Omental fat pad (tissue), 4 donors: ENCODE data around the gene INIP. TPM values are rescaled to one million over a fixed set of nuclear protein-coding genes. Genes with fewer than 3 reads are reported as not detected.

Experiments used
- ATAC-seq: fragments of 150-250 bp; one replicate; pipeline ENCODE4 v1.9.1; 2016; ENCODE audit warnings: mild to moderate bottlenecking, moderate library complexity; ENCODE audit not compliant: low FRiP score
- DNase-seq: peaks from one replicate; pipeline ENCODE4 v3.0.0-alpha.2; 2019; ENCODE audit warnings: low spot score
- total RNA-seq, 4 donors: library from RNA; depleted of rRNA; stranded (reverse); fragments of >200 nt; gene quantifications; one replicate each; pipeline ENCODE4 v1.1.0, GENCODE V29; 2016
- TF ChIP-seq, protein P1 (sequence below), 3 donors: fragments of 450-650 bp; IDR thresholded peaks; one replicate each; pipeline ENCODE4 v1.5.1; 2016 to 2017; ENCODE audit warnings: antibody characterized with exemption in 3 of 3, mild to moderate bottlenecking in 3 of 3, moderate library complexity in 2 of 3

INIP gene
- total RNA-seq, 4 donors from 2014 or later: 11.2 to 16.1 (median 13.6) TPM

DNA sequence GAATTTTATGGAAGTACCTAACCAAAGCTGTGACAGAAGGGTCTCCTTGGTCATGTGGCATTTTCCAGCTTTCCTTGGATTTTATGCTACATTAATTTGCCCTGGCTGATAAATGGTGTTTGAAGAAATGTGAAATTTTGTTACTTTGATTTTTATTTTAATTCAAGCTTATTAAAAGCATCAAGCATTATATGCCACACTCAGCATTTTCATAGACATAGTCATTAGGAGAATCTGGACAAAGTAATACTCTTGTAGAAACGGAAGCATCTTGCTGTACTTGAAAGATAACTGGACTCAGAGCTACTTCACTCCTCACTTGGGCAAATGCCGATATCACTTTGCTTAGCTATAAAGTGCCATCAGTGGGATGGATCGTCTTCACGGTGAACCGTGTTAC, 54.2 kb downstream of the INIP start:
- TF ChIP-seq, protein P1, sequence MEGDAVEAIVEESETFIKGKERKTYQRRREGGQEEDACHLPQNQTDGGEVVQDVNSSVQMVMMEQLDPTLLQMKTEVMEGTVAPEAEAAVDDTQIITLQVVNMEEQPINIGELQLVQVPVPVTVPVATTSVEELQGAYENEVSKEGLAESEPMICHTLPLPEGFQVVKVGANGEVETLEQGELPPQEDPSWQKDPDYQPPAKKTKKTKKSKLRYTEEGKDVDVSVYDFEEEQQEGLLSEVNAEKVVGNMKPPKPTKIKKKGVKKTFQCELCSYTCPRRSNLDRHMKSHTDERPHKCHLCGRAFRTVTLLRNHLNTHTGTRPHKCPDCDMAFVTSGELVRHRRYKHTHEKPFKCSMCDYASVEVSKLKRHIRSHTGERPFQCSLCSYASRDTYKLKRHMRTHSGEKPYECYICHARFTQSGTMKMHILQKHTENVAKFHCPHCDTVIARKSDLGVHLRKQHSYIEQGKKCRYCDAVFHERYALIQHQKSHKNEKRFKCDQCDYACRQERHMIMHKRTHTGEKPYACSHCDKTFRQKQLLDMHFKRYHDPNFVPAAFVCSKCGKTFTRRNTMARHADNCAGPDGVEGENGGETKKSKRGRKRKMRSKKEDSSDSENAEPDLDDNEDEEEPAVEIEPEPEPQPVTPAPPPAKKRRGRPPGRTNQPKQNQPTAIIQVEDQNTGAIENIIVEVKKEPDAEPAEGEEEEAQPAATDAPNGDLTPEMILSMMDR (IDR thresholded peaks at IDR 0.05): no peak
- no peak for DNase-seq
- ATAC-seq: no peak

DNA sequence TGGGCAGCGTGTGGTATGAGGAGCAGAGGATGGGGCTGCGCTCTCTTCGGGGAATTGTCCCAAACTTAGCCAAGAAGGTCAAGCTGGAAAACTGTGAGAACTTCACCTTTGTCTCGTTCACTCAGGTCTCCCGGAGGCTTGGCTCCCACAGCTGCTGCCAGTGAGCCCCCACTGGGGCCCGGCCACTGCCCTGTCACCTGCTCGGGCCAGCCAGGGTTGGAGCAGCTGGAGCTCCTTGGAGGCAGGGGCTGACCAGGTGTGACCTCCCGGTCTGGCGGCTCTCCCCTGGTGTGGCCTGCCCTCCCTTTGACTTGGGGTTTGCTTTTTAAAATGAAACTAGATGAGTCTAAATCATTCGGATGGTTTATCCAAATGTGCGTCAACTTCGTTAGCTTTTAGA, 58.0 kb downstream of the INIP start:
- TF ChIP-seq, protein P1 (IDR thresholded peaks at IDR 0.05): no peak
- DNase-seq: no peak
- ATAC-seq: no peak

DNA sequence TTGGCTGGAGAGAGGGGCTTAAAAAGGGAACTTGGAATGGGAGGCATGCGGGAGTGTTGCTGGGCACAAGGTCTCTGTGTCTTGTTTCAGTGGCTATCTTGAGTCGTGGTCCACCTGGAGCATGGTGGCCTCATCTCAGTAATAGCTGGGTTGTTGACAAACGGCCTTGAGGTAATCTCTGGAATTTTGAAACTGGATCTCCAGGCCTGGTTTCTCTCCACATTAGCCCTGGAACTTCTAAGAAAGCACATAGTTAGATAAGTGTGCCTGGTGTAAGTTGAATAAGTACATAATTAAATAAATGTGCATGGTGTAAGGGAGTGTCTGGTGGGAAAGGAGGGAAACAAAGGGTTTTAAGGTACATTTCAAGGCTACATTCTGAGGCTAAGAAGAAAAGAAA, 62.2 kb downstream of the INIP start:
- no peak for ATAC-seq
- TF ChIP-seq, protein P1 (IDR thresholded peaks at IDR 0.05): no peak
- no peak for DNase-seq

DNA sequence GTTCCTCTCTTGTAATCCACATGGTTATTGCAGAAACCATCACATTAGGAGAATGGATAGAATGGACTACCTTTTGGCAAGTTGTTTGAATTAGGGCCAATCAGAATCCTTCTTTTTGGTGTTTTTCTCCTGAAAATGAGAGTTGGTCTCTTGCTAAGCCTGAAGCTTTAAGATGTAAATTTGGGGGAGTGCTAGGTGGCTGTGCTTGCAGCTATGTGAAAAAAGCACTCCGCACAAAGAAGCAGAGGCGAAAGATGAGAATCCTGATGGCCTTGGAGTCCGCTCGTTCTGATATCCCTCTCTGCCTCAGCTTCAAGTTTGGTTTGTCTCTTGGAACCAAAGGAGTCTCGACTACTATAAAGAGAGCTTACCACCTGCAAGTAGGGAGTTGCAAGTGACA, 63.6 kb downstream of the INIP start:
- no peak for DNase-seq
- ATAC-seq: no peak
- TF ChIP-seq, protein P1 (IDR thresholded peaks at IDR 0.05): no peak

DNA sequence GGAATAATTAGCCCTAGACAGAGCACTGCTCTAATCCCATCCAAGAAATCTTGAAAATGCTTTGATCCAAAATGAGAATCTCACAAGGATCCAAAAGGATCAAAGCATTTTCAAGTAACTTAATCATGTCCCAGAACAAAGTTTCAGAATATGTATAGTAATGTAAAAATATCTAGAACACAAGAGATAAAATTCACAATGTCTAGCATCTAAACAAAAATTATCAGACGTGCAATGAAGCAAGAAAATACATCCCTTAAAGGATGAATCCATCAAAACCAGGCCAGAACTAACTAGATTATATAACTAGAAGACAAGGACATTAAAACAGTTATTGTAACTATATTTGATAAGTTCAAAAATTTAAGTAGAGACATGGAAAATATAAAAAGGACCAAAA, 69.3 kb downstream of the INIP start:
- TF ChIP-seq, protein P1 (IDR thresholded peaks at IDR 0.05): no peak
- no peak for DNase-seq
- no peak for ATAC-seq

DNA sequence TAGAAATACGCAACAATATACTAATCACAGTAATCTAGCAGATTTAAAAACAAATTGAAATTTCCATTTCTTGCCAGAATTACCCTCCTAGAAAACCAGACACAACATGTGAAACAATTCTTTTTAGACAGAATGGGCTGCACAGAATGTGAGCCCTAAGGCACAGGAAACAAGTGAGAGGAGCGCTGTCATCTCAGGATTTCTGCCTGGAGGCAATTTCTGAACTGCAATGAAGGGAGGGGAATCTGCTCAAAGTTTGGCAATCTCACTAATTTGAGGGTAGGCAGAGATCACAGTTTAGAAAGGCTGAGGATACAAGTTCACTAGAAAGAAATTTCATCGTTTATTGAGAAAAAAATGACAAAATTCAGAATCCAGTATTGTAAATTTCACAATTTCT, 70.3 kb downstream of the INIP start:
- ATAC-seq: no peak

DNA sequence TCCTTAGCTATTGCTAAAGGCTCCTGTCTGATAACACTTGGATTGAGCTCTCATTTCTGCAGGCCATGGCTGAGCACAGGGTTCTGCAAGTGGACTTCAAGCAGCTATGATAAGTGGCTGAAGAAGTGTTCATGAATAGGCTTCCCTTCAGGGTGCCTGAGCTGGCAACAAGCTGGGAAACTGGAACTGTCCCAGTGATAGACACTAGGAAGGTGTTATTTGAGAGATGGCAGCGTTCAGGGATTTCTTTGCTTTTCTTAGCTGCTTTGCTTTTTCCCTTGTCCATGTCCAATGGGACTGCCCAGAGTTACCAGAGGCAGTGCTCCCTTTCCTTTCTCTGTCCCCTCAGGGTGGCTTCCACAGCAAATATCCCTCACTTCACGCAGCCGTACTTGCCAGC, 75.8 kb downstream of the INIP start:
- DNase-seq (no peak), ATAC-seq (no peak)
- TF ChIP-seq, protein P1 (IDR thresholded peaks at IDR 0.05): no peak

More for the DNA sequence above, 70.3 kb downstream of the INIP start:
- no peak for DNase-seq
- TF ChIP-seq, protein P1 (IDR thresholded peaks at IDR 0.05): no peak
